IMR-90 (cell line): Measurements from ENCODE around the gene TCF12. TPM values are rescaled to one million over a fixed set of nuclear protein-coding genes. Genes with fewer than 3 reads are reported as not detected.
A peak's percentile ranks its signal among the peaks of the same experiment; 100 is the strongest.

ENCODE experiments used
- ATAC-seq: fragments of 200-7000 bp; cut with Tn5 transposase; 2 replicates; pipeline ENCODE4 v1.9.1; 2020; ENCODE audit warnings: low read depth, mild to moderate bottlenecking, moderate library complexity
- BruUV-seq: library from RNA; stranded (reverse); fragments of 400-500 nt; replicated peaks from 2 replicates; lab custom pipeline; 2021; lab: Mats Ljungman, UMichigan
- CTCF ChIA-PET: fragments of 300-600 bp; formaldehyde crosslinking; extraction: SDS; loops from one replicate; lab custom pipeline; 2021; ENCODE audit warnings: antibody characterized with exemption; lab: Yijun Ruan, JAX
- POLR2A ChIA-PET: fragments of 300-600 bp; sonication (Branson Sonifier 250); formaldehyde crosslinking; loops from one replicate; lab custom pipeline; 2022; ENCODE audit warnings: antibody characterized with exemption; ENCODE audit not compliant: unreplicated experiment; lab: Charles Lee
- DNase-seq: peaks from one replicate; pipeline ENCODE4 v3.0.0; 2013
- H2AFZ ChIP-seq: replicated peaks from 2 replicates; pipeline ENCODE3; 2013; ENCODE audit warnings: low read length, mild to moderate bottlenecking; ENCODE audit not compliant: poor library complexity
- H2AK5ac ChIP-seq: 2 replicates; pipeline ENCODE4 v1.6.1; 2013; ENCODE audit warnings: low read depth, low read length, inconsistent platforms
- H2AK9ac ChIP-seq: replicated peaks from 2 replicates; pipeline ENCODE3; 2013; ENCODE audit warnings: mild to moderate bottlenecking, low read depth, low read length, moderate library complexity; ENCODE audit not compliant: poor library complexity
- H2BK120ac ChIP-seq: 2 replicates; pipeline ENCODE4 v1.6.1; 2013; ENCODE audit warnings: low read depth, low read length, inconsistent platforms
- H2BK15ac ChIP-seq: 3 replicates; pipeline ENCODE4 v1.6.1; 2013; ENCODE audit warnings: low read depth, low read length, inconsistent platforms
- H2BK20ac ChIP-seq: 2 replicates; pipeline ENCODE4 v1.6.1; 2013; ENCODE audit warnings: low read depth, mild to moderate bottlenecking, inconsistent platforms, low read length, moderate library complexity
- H2BK5ac ChIP-seq: 2 replicates; pipeline ENCODE4 v1.6.1; 2013; ENCODE audit warnings: mild to moderate bottlenecking, low read depth, low read length, inconsistent platforms; ENCODE audit not compliant: poor library complexity, severe bottlenecking
- H3K14ac ChIP-seq: replicated peaks from 2 replicates; pipeline ENCODE4 v1.6.1; 2013; ENCODE audit warnings: low read depth, low read length, inconsistent platforms
- H3K18ac ChIP-seq: 2 replicates; pipeline ENCODE4 v1.6.1; 2013; ENCODE audit warnings: low read depth, low read length, control low read depth
- H3K23ac ChIP-seq: 2 replicates; pipeline ENCODE4 v1.6.1; 2013; ENCODE audit warnings: low read depth, low read length, inconsistent platforms
- H3K27ac ChIP-seq: 2 replicates; pipeline ENCODE4 v1.5.1; 2013; ENCODE audit warnings: mild to moderate bottlenecking, control low read depth, low read length; ENCODE audit not compliant: insufficient read depth
- H3K27me3 ChIP-seq: 2 replicates; pipeline ENCODE4 v1.6.1; 2013; ENCODE audit warnings: low read length; ENCODE audit not compliant: control insufficient read depth, insufficient read depth
- H3K36me3 ChIP-seq: 2 replicates; pipeline ENCODE4 v1.6.1; 2013; ENCODE audit warnings: low read length, mixed read lengths; ENCODE audit not compliant: control insufficient read depth, insufficient read depth
- H3K4ac ChIP-seq: 2 replicates; pipeline ENCODE4 v1.6.1; 2013; ENCODE audit warnings: low read depth, low read length, inconsistent platforms
- H3K4me1 ChIP-seq: 2 replicates; pipeline ENCODE4 v1.6.1; 2013; ENCODE audit warnings: low read length, mixed read lengths; ENCODE audit not compliant: control insufficient read depth, insufficient read depth
- H3K4me2 ChIP-seq: 2 replicates; pipeline ENCODE4 v1.6.1; 2013; ENCODE audit warnings: low read depth, mild to moderate bottlenecking, control low read depth, low read length, moderate library complexity
- H3K4me3 ChIP-seq: 2 replicates; pipeline ENCODE4 v1.5.1; 2013; ENCODE audit warnings: low read depth, mild to moderate bottlenecking, control low read depth, low read length, moderate library complexity; ENCODE audit not compliant: insufficient read depth
- H3K56ac ChIP-seq: 2 replicates; pipeline ENCODE4 v1.6.1; 2013; ENCODE audit warnings: low read length, inconsistent platforms; ENCODE audit not compliant: insufficient read depth; ENCODE audit errors: extremely low read depth
- H3K79me1 ChIP-seq, 2 experiments: 2 replicates each; pipeline ENCODE4 v1.6.1; 2013; ENCODE audit warnings: low read length in 2 of 2, inconsistent platforms in 1 of 2, low read depth in 1 of 2
- H3K9ac ChIP-seq: 2 replicates; pipeline ENCODE4 v1.6.1; 2013; ENCODE audit warnings: low read depth, low read length, control low read depth
- H3K9me1 ChIP-seq: 2 replicates; pipeline ENCODE4 v1.6.1; 2013; ENCODE audit warnings: low read length, inconsistent platforms; ENCODE audit not compliant: insufficient read depth
- H3K9me3 ChIP-seq: 2 replicates; pipeline ENCODE4 v1.6.1; 2013; ENCODE audit warnings: low read length; ENCODE audit not compliant: control insufficient read depth, insufficient read depth
- H4K20me1 ChIP-seq: 2 replicates; pipeline ENCODE4 v1.6.1; 2013; ENCODE audit warnings: low read length, inconsistent platforms; ENCODE audit not compliant: insufficient read depth
- H4K5ac ChIP-seq: 2 replicates; pipeline ENCODE4 v1.6.1; 2013; ENCODE audit warnings: mild to moderate bottlenecking, low read depth, low read length, control low read depth
- H4K8ac ChIP-seq, 2 experiments: 2 replicates each; pipeline ENCODE4 v1.6.1; 2013; ENCODE audit warnings: low read depth in 2 of 2, low read length in 2 of 2, control low read depth in 1 of 2, inconsistent platforms in 1 of 2
- H4K91ac ChIP-seq: 2 replicates; pipeline ENCODE4 v1.6.1; 2013; ENCODE audit warnings: low read depth, low read length, inconsistent platforms; ENCODE audit not compliant: insufficient read depth
- CEBPB ChIP-seq: IDR thresholded peaks from 2 replicates; pipeline ENCODE4 v1.6.1; 2012; ENCODE audit warnings: low read depth, low read length, improper control_type of control experiment
- CHD1 ChIP-seq: IDR thresholded peaks from 2 replicates; pipeline ENCODE4 v1.6.1; 2012; ENCODE audit warnings: low read depth, low read length, improper control_type of control experiment
- FOS ChIP-seq: fragments of 150-350 bp; IDR thresholded peaks from 2 replicates; pipeline ENCODE4 v1.6.1; 2016; ENCODE audit warnings: low read depth, low read length
- NFE2L2 ChIP-seq: fragments of 150-350 bp; IDR thresholded peaks from 2 replicates; pipeline ENCODE4 v1.6.1; 2016; ENCODE audit warnings: low read depth, mild to moderate bottlenecking, low read length
- POLR2A ChIP-seq: IDR thresholded peaks from 2 replicates; pipeline ENCODE4 v1.6.1; 2012; ENCODE audit warnings: mild to moderate bottlenecking, low read depth, low read length
- RCOR1 ChIP-seq: IDR thresholded peaks from 2 replicates; pipeline ENCODE4 v1.6.1; 2012; ENCODE audit warnings: mild to moderate bottlenecking, low read length, improper control_type of control experiment; ENCODE audit not compliant: insufficient replicate concordance
- WGBS, 2 experiments: methylation state at CpG; one replicate each; pipeline versions ENCODE4 v1.1.5 to v1.1.7; 2013; ENCODE audit warnings: missing lambda C conversion rate in 2 of 2; ENCODE audit not compliant: insufficient read length in 1 of 2; ENCODE audit errors: extremely low coverage in 2 of 2; 5-methylcytosine and 5-hydroxymethylcytosine counted together
- dilution Hi-C: fragments of 300-500 bp; cut with HindIII; formaldehyde crosslinking; loops from one replicate; pipeline ENCODE4 v1.14.3; 2018; ENCODE audit warnings: low sequenced_read_pairs; ENCODE audit not compliant: unreplicated experiment
- in situ Hi-C: fragments of 300-500 bp; cut with MboI; formaldehyde crosslinking; loops from 3 replicates; pipeline ENCODE4 v1.14.3; 2019; ENCODE audit warnings: low sequenced_read_pairs, inconsistent platforms, mixed read lengths
- intact Hi-C: fragments of 100-400 bp; cut with micrococcal nuclease; formaldehyde crosslinking; loops from 2 replicates; pipeline ENCODE4 v1.10.0; 2022
- polyA plus RNA-seq, 3 experiments: library from polyadenylated mRNA; depleted of rRNA; stranded (reverse); fragments of >200 nt; gene quantifications; 2 replicates each; pipeline ENCODE4 v1.2.3, GENCODE V29; 2012; ENCODE audit warnings: low replicate concordance in 1 of 3
- total RNA-seq: library from RNA; depleted of rRNA; stranded (reverse); fragments of >200 nt; gene quantifications from 2 replicates; pipeline ENCODE4 v1.2.3, GENCODE V29; 2012
- TF ChIP-seq, protein P1 (sequence below): fragments of 150-350 bp; IDR thresholded peaks from 2 replicates; pipeline ENCODE4 v1.6.1; 2016; ENCODE audit warnings: low read depth, mild to moderate bottlenecking, low read length, moderate library complexity, borderline replicate concordance

The TCF12 gene
- total and polyA plus RNA-seq, 2 of the 4 experiments (the other 2 are of a cell fraction) = 79.4 to 160 TPM

GRCh38 chr15:56916825-56917477 lies 1.5 kb upstream of the TCF12 start:
- Histone ChIP-seq H4K8ac (peak overlapping the region; percentile 85 to 90; a peak in 1 of 4 replicates), H3K9me3 (no peaks in the 10 kb centered on the region), H3K23ac (peak overlapping the region; percentile 89; the same call in 1 of the 2 replicates), H2BK15ac (no peak overlapping the region), H2AK9ac (no peak overlapping the region), H2AK5ac (no peak overlapping the region), H2BK120ac (no peak overlapping the region), H3K27ac (no peak overlapping the region), H3K4me2 (no peak overlapping the region), H3K18ac (no peak overlapping the region), H3K27me3 (no peaks in the 10 kb centered on the region), H3K56ac (no peak overlapping the region), H4K20me1 (peaks cover 8% of the 10 kb centered on the region), H3K9ac (no peak overlapping the region), H2AFZ (no peak overlapping the region), H2BK20ac (no peak overlapping the region), H4K5ac (no peak overlapping the region), H4K91ac (no peak overlapping the region), H3K4me3 (no peak overlapping the region), H3K14ac (no peak overlapping the region), H2BK5ac (no peak overlapping the region), H3K36me3 (no peaks in the 10 kb centered on the region), H3K4ac (no peak overlapping the region), H3K79me1 (peaks cover 5 to 22% of the 10 kb centered on the region in 2 experiments; a peak in 2 of 4 replicates), H3K4me1 (0 out of 2 replicates have a peak, but pooled peaks cover 5% of the 10 kb centered on the region), H3K9me1 (no peaks in the 10 kb centered on the region)
- DNase-seq (no peak), ATAC-seq (no peak)
- TF ChIP-seq RCOR1 = no peak
- no peak for TF ChIP-seq NFE2L2
- no peak for TF ChIP-seq POLR2A
- no peak for TF ChIP-seq CEBPB
- no peak for TF ChIP-seq CHD1
- TF ChIP-seq, protein P1, sequence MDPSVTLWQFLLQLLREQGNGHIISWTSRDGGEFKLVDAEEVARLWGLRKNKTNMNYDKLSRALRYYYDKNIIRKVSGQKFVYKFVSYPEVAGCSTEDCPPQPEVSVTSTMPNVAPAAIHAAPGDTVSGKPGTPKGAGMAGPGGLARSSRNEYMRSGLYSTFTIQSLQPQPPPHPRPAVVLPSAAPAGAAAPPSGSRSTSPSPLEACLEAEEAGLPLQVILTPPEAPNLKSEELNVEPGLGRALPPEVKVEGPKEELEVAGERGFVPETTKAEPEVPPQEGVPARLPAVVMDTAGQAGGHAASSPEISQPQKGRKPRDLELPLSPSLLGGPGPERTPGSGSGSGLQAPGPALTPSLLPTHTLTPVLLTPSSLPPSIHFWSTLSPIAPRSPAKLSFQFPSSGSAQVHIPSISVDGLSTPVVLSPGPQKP = no peak
- no peak for TF ChIP-seq FOS
- WGBS, 2 experiments = 96% methylated on average over 6 of the region's 8 CpGs; no CpG with 5 or more reads in 1 of the 2 experiments
- BruUV-seq = no TSS peak
- ChIA-PET CTCF (no interaction called here), POLR2A (interaction anchor here (1.9 kb wide), 1 partner anchor 29 kb away, joined by 6 read pairs; no protein-coding TSS in a partner anchor)
- in situ Hi-C loops = loop anchor here (25.0 kb wide), 1 partner anchor 620 kb away; no protein-coding TSS in a partner anchor
- intact Hi-C loops = loop anchor here (5.0 kb wide), 1 partner anchor 185 kb away; the partner anchor contains the start of gene ZNF280D
- dilution Hi-C loops = no loop called here
